Panc1 (cell line): ENCODE measurements around the gene AKAP13. TPM values are rescaled to one million over a fixed set of nuclear protein-coding genes. Genes with fewer than 3 reads are reported as not detected.

ENCODE experiments used
- ATAC-seq: fragments of 200-7000 bp; cut with Tn5 transposase; 2 replicates; pipeline ENCODE4 v1.9.1; 2020; ENCODE audit warnings: mild to moderate bottlenecking, moderate library complexity
- BruUV-seq: library from RNA; stranded (reverse); fragments of 400-500 nt; replicated peaks from 2 replicates; lab custom pipeline; 2021; lab: Mats Ljungman, UMichigan
- CTCF ChIA-PET: fragments of 300-600 bp; sonication (Branson Sonifier 250); formaldehyde crosslinking; loops from one replicate; lab custom pipeline; 2022; ENCODE audit warnings: antibody characterized with exemption; lab: Charles Lee
- POLR2A ChIA-PET: fragments of 300-600 bp; sonication (Branson Sonifier 250); formaldehyde crosslinking; loops from one replicate; lab custom pipeline; 2022; ENCODE audit warnings: antibody characterized with exemption; lab: Charles Lee
- DNase-seq: peaks from one replicate; pipeline ENCODE4 v3.0.0-alpha.2; 2010; ENCODE audit warnings: low read depth, low spot score
- H3K27ac ChIP-seq: 2 replicates; pipeline ENCODE4 v1.5.1; 2011; ENCODE audit warnings: mild to moderate bottlenecking, low read length, inconsistent platforms
- H3K27me3 ChIP-seq: fragments of 200-500 bp; sonication (Bioruptor generic); 2 replicates; pipeline ENCODE4 v1.6.0; 2014; ENCODE audit warnings: low read length, inconsistent platforms; ENCODE audit not compliant: control insufficient read depth, insufficient read depth
- H3K36me3 ChIP-seq: fragments of 200-500 bp; sonication (Bioruptor generic); 2 replicates; pipeline ENCODE4 v1.5.1; 2014; ENCODE audit warnings: inconsistent platforms, mild to moderate bottlenecking, low read length, moderate library complexity; ENCODE audit not compliant: control insufficient read depth, insufficient read depth
- H3K4me1 ChIP-seq: 2 replicates; pipeline ENCODE4 v1.5.1; 2011; ENCODE audit warnings: inconsistent platforms, mild to moderate bottlenecking, low read length, moderate library complexity; ENCODE audit not compliant: control insufficient read depth, insufficient read depth
- H3K4me3 ChIP-seq, 2 experiments: 2 replicates each; pipeline ENCODE4 v1.5.1; 2011 to 2012; ENCODE audit warnings: low read depth in 2 of 2, low read length in 2 of 2, mild to moderate bottlenecking in 2 of 2, inconsistent platforms in 1 of 2, moderate library complexity in 1 of 2
- H3K9me3 ChIP-seq: fragments of 200-500 bp; sonication (Bioruptor generic); 2 replicates; pipeline ENCODE4 v1.5.1; 2014; ENCODE audit warnings: low read depth, mild to moderate bottlenecking, inconsistent platforms, low read length, moderate library complexity; ENCODE audit not compliant: control insufficient read depth, insufficient read depth
- CTCF ChIP-seq: fragments of 450-650 bp; IDR thresholded peaks from 2 replicates; pipeline ENCODE4 v1.5.1; 2017; ENCODE audit warnings: mild to moderate bottlenecking
- POLR2AphosphoS5 ChIP-seq: IDR thresholded peaks from 2 replicates; pipeline ENCODE4 v1.6.1; 2012; ENCODE audit warnings: mild to moderate bottlenecking, low read depth, low read length, moderate library complexity
- REST ChIP-seq, 2 experiments: IDR thresholded peaks; 2 replicates each; pipeline ENCODE4 v1.6.1; 2011 to 2012; ENCODE audit warnings: low read depth in 2 of 2, control low read depth in 1 of 2, low read length in 1 of 2, mild to moderate bottlenecking in 1 of 2, moderate library complexity in 1 of 2; ENCODE audit not compliant: insufficient read depth in 1 of 2
- SIN3A ChIP-seq: IDR thresholded peaks from 2 replicates; pipeline ENCODE4 v1.6.1; 2012; ENCODE audit warnings: low read depth, mild to moderate bottlenecking, low read length, moderate library complexity, borderline replicate concordance; ENCODE audit not compliant: insufficient read depth
- TCF7L2 ChIP-seq: IDR thresholded peaks from 2 replicates; pipeline ENCODE4 v1.6.1; 2011; ENCODE audit warnings: mild to moderate bottlenecking, low read depth, low read length, inconsistent platforms
- in situ Hi-C: cut with HindIII; loops from 2 replicates; pipeline ENCODE4 v1.10.0; 2016; ENCODE audit warnings: low sequenced_read_pairs, low pct_unique_long_range_greater_than_20kb
- intact Hi-C: fragments of 100-400 bp; cut with micrococcal nuclease; formaldehyde crosslinking; loops from one replicate; pipeline ENCODE4 v1.10.0; 2022; ENCODE audit not compliant: unreplicated experiment
- total RNA-seq: library from RNA; stranded (reverse); gene quantifications from one replicate; pipeline ENCODE4 v1.2.1, GENCODE V29; 2021; ENCODE audit not compliant: unreplicated experiment

Gene AKAP13
- total RNA-seq, 1 experiment from 2014 or later, result 94.2 TPM

- POLR2A ChIA-PET, result no interaction called here
- intact Hi-C loops (no loop called here), in situ Hi-C loops (no loop called here)
- Histone ChIP-seq H3K4me3 (no peak overlapping the region), H3K27ac (no peak overlapping the region), H3K27me3 (no peaks in the 10 kb centered on the region), H3K4me1 (peaks cover 5% of the 10 kb centered on the region; the same call in 1 of the 2 replicates), H3K9me3 (no peaks in the 10 kb centered on the region), H3K36me3 (no peaks in the 10 kb centered on the region)
- no peak for TF ChIP-seq CTCF
- no peak for TF ChIP-seq POLR2AphosphoS5
- DNase-seq (no peak), ATAC-seq (no peak)
- no TSS peak for BruUV-seq
- CTCF ChIA-PET, result no interaction called here
These were observed 134.0 kb downstream of the AKAP13 start for GRCh38 chr15:85514413-85514812.

GRCh38 chr15:85515212-85515611 lies 134.8 kb downstream of the AKAP13 start:
- DNase-seq (no peak), ATAC-seq (no peak)
- POLR2A ChIA-PET, result no interaction called here
- Histone ChIP-seq H3K36me3 (no peaks in the 10 kb centered on the region), H3K4me1 (peaks cover 5% of the 10 kb centered on the region; the same call in 1 of the 2 replicates), H3K27ac (no peak overlapping the region), H3K27me3 (no peaks in the 10 kb centered on the region), H3K9me3 (no peaks in the 10 kb centered on the region), H3K4me3 (no peak overlapping the region)
- in situ Hi-C loops, result no loop called here
- CTCF ChIA-PET, result no interaction called here
- no TSS peak for BruUV-seq
- intact Hi-C loops, result no loop called here
- TF ChIP-seq CTCF (no peak), REST (IDR thresholded peaks at IDR 0.05; ENCODE audit: insufficient read depth in 1 of 2, low read depth in 2 of 2, low read length in 1 of 2) (no peak), SIN3A (no peak), TCF7L2 (no peak), POLR2AphosphoS5 (no peak)
